NCI-H1694 treated with DMSO at 0.1 percent for 48 hours (cell line): Measurements from ENCODE around the gene TREH.
A peak's percentile ranks its signal among the peaks of the same experiment; 100 is the strongest.
"Not testable (repeated sequence)": the region's sequence is repeated elsewhere in the genome, so short reads cannot be mapped to it uniquely, and the experiment has no call there.

Experiments
- DNase-seq: peaks from one replicate; lab custom pipeline; 2025; lab: John Stamatoyannopoulos, UW

TREH gene, protein sequence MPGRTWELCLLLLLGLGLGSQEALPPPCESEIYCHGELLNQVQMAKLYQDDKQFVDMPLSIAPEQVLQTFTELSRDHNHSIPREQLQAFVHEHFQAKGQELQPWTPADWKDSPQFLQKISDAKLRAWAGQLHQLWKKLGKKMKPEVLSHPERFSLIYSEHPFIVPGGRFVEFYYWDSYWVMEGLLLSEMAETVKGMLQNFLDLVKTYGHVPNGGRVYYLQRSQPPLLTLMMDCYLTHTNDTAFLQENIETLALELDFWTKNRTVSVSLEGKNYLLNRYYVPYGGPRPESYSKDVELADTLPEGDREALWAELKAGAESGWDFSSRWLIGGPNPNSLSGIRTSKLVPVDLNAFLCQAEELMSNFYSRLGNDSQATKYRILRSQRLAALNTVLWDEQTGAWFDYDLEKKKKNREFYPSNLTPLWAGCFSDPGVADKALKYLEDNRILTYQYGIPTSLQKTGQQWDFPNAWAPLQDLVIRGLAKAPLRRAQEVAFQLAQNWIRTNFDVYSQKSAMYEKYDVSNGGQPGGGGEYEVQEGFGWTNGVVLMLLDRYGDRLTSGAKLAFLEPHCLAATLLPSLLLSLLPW

DNA sequence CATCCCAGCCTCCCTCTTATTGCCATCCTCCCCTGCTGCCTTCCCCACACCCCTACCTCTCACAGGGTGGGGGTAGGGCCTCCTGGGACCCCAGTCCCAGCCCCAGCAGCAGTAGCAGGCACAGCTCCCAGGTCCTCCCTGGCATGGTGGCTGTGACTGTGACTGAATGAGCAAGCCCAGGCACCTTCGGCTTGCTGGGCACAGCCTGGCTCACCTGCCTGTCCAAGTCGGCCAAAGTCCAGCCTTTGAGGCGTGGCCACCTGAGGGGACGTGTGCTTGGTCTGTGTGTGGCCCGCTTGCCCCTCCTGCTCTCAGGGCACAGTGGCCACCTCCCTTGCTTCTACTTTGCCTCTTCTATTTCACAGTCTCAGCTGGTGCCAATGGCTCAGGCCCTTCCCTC lies at the start of gene TREH:
Gene TREH, minus strand, starts transcription at position 168 of the 400 bp plus-strand sequence. Its CDS starts 23 bp downstream, at position 145.
- DNase-seq, result no peak

DNA sequence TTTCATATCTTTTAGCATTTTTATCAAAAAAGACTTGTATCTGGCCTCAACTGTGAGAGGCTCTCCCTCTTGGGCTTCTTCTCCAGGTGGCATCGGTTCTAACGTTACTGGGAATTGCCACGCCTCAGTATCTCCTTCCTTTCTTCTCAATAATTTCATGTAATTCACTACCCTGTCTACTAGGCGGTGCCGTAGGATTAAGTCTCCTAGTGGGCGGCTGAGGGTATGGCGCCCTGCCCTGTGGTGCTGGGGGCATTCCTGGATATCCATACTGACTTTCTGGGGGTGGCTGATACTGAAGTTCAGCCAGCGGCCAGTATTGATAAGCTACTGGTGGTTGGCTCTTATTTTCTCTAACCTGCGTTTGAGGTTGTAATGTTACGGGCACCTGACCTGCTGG lies 48.7 kb upstream of the TREH start:
- not testable (repeated sequence) for DNase-seq

DNA sequence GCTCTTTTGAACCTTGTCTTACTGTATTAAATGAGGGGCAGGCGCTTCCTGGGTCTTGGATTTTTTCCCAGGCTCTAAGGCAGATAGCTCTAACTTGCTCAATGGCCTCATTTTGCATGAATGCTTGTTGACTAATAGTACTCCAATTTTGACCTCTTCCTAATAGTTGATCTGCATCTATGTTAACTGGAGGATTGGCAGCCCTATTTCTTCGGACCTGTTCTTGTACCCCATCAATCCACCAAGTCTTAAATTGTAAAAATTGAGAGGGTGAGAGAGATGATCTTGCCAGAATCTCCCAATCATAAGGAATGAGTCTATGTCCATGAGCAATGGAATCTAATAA lies 48.2 kb upstream of the TREH start:
- not testable (repeated sequence) for DNase-seq

DNA sequence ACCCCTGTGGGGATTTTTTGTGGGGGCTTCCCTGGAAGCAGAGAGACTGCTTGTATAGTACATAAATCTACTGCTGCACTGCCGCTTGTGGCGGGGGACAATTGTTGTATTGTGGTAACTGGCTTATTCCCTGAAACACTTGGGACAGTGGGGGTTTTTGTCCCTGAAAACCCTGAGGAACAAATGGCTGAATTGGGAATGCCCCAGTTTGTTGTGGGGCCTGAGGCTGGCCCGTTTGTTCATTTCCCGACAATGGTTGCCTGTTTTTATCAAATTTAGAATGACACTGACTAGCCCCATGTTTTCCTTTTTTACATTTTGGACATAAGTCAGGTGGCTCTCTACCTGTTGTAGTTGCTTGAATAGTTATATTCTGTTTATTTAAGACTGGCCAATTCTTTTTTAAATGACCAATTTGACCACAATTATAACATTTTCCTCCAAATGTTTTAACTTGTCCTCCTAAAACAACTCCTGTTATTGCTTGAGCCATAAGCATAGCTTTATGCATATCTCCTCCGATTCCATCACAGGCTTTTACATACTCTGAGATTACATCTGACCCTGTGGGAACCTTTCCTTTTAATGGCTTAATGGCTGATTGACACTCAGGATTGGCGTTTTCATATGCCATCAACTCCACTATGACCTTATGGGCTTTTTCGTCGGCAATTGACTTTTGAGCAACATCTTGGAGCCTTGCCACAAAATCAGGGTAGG lies 47.7 kb upstream of the TREH start:
- DNase-seq, result not testable (repeated sequence)

GRCh38 chr11:118721478-118722015 lies 42.1 kb upstream of the TREH start:
- DNase-seq, result not testable (repeated sequence)

DNA sequence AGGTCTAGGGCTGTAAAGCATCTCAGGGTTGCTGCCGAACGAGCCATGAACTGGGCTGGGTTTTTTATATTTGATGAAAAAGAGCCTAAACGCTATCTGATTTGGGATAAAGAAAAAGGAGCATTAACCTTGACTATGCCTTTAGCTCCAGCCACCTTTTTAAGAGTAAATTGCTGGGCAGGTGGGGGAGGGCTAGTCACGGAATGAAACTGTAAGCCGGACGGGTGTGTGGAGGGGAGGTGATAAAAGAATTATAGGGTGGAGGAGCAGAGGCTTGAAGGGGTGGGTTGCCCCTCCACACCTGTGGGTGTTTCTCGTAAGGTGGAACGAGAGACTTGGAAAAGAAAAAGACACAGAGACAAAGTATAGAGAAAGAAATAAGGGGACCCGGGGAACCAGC lies 41.3 kb upstream of the TREH start:
- DNase-seq, result not testable (repeated sequence)

DNA sequence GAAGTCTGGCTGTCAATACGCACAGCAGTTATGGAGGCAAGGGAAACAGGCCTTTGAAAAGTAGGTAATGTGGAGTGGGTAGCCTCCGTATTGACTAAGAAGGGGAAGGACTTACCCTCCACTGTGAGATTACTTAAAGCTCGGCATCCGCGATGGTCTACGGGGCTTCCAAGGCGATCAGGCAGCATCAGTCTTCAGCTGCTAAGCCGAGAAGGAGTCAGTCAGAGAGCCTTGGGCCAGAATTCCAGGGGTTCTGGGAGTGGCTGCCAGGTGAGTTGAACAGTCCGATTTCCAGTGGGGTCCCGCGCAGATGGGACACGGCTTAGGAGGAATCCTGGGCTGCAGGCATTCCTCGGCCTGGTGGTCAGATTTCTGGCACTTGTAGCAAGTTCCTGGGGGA lies 40.6 kb upstream of the TREH start:
- not testable (repeated sequence) for DNase-seq

GRCh38 chr11:118718562-118718961 lies 39.1 kb upstream of the TREH start:
- DNase-seq, result not testable (repeated sequence)

- DNase-seq, result not testable (repeated sequence)
These were observed 38.3 kb upstream of the TREH start for GRCh38 chr11:118717733-118718132.

GRCh38 chr11:118717221-118717620 lies 37.8 kb upstream of the TREH start:
- not testable (repeated sequence) for DNase-seq

DNA sequence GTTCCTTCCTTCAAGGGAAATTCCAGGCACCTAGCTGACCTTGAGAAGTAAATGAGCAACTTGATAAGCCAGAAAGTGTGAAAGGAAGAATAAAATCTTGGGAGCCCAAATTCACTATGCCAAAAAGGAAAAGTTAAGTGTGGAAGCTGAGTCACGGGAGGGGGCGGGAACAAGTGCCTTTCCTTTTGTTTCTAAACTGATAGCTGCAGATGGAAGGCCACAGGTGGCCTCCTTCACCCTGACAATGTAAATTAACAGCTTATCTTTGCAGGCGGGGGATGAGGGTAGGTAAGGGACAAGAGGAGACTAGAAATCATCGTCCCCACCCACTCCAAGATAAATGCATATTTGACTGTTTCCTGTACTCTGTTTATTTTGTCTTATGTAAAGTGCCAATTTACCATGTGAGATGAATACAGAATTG lies 36.4 kb upstream of the TREH start:
- no peak for DNase-seq

DNA sequence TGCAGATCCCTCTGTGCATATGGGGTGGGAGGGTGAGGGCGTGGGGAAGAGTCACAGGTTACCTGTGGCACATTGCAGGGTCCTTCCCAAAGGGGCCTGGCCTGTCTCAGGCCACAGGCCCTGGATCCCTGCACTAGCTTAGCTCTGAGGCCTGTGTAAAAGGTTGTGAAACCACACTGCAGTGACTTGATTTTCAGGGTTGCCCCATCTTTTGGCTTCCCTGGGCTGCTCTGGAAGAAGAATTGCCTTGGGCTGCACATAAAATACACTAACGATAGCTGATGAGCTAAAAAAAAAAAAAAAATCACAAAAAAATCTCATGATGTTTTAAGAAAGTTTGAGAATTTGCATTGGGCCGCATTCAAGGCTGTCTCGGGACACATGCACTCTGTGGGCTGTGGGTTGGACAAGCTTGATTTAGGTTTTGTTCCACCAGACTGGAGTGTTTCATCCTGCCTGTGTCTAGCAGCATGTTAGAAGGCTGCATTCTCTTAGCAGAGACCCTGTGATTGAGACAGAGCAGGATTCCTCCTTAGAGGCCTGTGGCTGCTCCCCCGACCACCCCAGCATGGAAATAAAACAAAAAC lies 35.9 kb upstream of the TREH start:
- no peak for DNase-seq

GRCh38 chr11:118714816-118715215 lies 35.4 kb upstream of the TREH start:
- no peak for DNase-seq

DNA sequence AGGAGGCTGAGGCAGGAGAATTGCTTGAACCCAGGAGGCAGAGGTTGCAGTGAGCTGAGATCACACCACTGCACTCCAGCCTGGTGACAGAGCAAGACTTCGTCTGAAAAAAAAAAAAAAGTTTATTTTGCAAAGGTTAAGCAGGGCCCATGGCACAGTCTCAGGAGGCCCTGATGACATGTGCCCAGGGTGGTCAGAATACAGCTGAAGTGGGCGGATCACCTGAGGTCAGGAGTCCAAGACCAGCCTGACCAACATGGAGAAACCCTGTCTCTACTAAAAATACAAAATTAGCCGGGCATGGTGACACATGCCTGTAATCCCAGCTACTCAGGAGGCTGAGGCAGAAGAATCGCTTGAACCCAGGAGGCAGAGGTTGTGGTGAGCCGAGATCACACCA lies 35.0 kb upstream of the TREH start:
- DNase-seq, result not testable (repeated sequence)

- no peak for DNase-seq
These were observed 28.8 kb upstream of the TREH start for GRCh38 chr11:118708296-118708695.

DNA sequence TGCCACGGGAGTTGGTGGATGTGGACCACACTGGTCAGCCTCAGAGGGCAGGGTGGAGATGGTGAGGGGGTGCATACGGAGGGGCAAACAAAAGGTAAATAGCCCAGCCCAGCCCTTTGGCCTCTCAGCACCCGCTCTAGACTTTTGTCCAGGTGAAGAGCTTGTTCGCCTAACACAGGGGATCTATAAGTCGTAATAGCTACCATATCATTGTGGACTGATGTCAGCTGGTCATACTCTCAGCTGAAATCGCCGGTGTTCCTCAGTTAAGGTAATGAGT lies 27.0 kb upstream of the TREH start:
- DNase-seq, result no peak

DNA sequence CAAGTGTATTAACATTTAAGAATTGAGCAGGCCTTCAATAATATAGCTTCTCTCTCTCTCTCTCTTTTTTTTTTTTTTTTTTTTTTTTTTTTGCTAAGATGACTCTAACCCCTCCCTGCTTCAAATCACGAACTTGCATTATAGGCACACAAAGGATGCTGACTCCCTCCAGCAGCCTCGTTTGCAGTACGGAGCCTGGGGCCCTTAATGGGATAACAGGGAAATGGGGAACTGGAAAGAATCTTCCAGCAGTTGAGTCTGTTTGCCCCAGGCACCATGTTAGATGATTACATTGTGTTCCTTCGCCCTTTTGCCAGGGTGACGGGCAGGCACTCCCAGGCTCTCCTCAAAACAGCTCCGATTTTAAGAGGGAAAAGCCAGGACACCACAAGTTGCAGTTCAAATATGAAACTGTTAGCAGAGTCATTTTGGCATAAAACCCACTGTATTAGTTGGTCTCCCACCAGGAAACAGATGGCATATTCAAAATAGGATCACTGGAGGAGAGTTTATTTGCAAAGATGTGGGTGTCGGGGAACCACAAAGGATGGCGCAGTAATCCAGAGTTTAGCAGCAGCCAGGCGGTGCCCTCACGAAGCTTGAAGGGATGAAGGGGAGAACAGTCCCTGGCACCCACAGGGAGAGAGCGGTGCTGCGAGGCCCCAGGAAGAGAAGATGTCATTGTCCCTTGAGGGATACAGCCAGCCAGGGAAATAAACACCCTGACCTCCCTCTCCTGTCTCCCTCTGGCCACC lies 26.5 kb upstream of the TREH start:
- peak; percentile 10 for DNase-seq

DNA sequence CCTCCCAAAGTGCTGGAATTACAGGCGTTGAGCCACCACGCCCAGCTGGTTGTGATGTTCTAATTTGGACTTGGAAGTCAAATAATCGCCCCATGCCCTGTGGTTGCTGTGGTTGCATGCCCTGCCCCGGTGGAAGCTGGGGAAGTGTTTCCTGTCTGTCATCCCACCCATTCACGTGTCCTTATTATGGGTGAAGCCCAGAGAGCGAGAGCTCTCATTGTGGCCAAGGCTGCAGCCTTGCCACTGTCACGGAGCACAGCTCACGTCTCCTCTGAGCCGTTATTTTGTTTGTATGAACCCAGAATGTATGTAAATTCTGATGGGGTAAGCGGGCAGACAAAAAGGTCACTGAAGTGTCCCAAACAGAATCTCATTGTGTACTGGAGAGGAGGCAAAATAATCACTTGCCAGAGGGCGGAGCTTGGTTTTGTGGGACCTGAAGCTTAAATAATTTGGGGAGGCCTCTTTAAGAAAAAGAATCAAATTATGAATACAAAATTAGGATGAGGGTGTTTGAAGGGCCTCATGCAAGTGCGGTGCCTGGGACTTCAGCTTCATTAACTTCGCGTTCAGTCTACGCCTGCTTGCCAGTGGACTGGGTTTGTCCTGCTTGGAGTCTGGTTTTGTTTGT lies 25.8 kb upstream of the TREH start:
- no peak for DNase-seq

DNA sequence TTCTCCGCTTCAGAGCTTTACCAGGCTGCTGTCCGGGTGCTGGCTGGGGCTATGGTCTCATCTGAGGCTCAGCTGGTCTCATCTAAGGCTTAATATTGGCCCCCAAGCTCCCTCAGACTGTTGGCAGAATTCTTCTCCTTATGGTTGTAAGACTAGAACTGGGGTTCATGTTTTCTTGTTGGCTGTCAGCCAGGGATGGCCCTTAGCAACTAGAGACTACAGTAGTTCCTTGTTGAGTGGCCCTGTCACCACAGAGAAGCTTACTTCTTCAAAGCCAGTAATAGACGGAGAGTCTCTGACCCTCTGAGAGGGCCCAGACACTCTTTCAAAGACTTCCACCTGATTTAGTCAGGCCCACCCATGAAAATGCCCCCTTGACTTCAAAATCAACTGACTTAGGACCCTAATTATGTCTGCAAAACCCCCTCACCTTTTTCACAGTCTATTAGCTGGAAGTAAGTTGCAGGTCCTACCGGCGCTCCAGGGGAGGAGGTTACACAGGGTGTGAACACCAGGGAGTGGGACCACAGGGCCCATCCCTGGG lies 24.2 kb upstream of the TREH start:
- DNase-seq, result no peak

GRCh38 chr11:118699506-118700220 lies 20.2 kb upstream of the TREH start:
- DNase-seq, result no peak
